KMS-11 (cell line): ENCODE results near the gene NKX2-2.
"Not testable (repeated sequence)": the region's sequence is repeated elsewhere in the genome, so short reads cannot be mapped to it uniquely, and the experiment has no call there.

ENCODE experiments used
- H2AFZ ChIP-seq: fragments of 200-600 bp; sonication (generic); 2 replicates; pipeline ENCODE4 v1.6.1; 2016; ENCODE audit warnings: antibody characterized with exemption, mixed run types, low read depth
- H3K27ac ChIP-seq: fragments of 200-600 bp; sonication (generic); 2 replicates; pipeline ENCODE4 v1.6.1; 2016; ENCODE audit warnings: mild to moderate bottlenecking, mixed run types
- H3K27me3 ChIP-seq: fragments of 200-600 bp; sonication (generic); 2 replicates; pipeline ENCODE4 v1.6.1; 2017; ENCODE audit warnings: mild to moderate bottlenecking, low read depth, mixed run types, moderate library complexity; ENCODE audit not compliant: insufficient read depth
- H3K36me3 ChIP-seq: fragments of 200-600 bp; sonication (generic); 2 replicates; pipeline ENCODE4 v1.6.1; 2017; ENCODE audit warnings: mild to moderate bottlenecking, mixed run types; ENCODE audit not compliant: insufficient read depth
- H3K4me1 ChIP-seq: fragments of 200-600 bp; sonication (generic); 2 replicates; pipeline ENCODE4 v1.6.1; 2016; ENCODE audit warnings: mild to moderate bottlenecking, low read depth, mixed run types; ENCODE audit not compliant: poor library complexity, severe bottlenecking
- H3K4me2 ChIP-seq: fragments of 200-600 bp; sonication (generic); 2 replicates; pipeline ENCODE4 v1.7.0; 2016; ENCODE audit warnings: mild to moderate bottlenecking, mixed run types
- H3K4me3 ChIP-seq: fragments of 200-600 bp; sonication (generic); IDR thresholded peaks from 2 replicates; pipeline ENCODE4 v1.6.1; 2017; ENCODE audit warnings: low read depth, low read length, mixed read lengths; ENCODE audit not compliant: insufficient read depth
- H3K79me2 ChIP-seq: fragments of 200-600 bp; sonication (generic); 2 replicates; pipeline ENCODE4 v1.6.1; 2016; ENCODE audit warnings: low read depth, mixed run types; ENCODE audit not compliant: insufficient read depth
- H3K9ac ChIP-seq: fragments of 200-600 bp; sonication (generic); 2 replicates; pipeline ENCODE4 v1.6.1; 2016; ENCODE audit warnings: mild to moderate bottlenecking, mixed run types
- H4K20me1 ChIP-seq: fragments of 200-600 bp; sonication (generic); 2 replicates; pipeline ENCODE4 v1.6.1; 2016; ENCODE audit warnings: mild to moderate bottlenecking, mixed run types; ENCODE audit not compliant: insufficient read depth
- TF ChIP-seq, protein P1 (sequence below): fragments of 200-600 bp; sonication (generic); conservative IDR thresholded peaks from 2 replicates; pipeline ENCODE4 v1.6.1; 2017; ENCODE audit warnings: low read depth, mild to moderate bottlenecking, antibody characterized with exemption, low read length, moderate library complexity, mixed read lengths

Gene NKX2-2

GRCh38 chr20:21496452-21496851 lies 17.4 kb downstream of the NKX2-2 start:
- TF ChIP-seq, protein P1, sequence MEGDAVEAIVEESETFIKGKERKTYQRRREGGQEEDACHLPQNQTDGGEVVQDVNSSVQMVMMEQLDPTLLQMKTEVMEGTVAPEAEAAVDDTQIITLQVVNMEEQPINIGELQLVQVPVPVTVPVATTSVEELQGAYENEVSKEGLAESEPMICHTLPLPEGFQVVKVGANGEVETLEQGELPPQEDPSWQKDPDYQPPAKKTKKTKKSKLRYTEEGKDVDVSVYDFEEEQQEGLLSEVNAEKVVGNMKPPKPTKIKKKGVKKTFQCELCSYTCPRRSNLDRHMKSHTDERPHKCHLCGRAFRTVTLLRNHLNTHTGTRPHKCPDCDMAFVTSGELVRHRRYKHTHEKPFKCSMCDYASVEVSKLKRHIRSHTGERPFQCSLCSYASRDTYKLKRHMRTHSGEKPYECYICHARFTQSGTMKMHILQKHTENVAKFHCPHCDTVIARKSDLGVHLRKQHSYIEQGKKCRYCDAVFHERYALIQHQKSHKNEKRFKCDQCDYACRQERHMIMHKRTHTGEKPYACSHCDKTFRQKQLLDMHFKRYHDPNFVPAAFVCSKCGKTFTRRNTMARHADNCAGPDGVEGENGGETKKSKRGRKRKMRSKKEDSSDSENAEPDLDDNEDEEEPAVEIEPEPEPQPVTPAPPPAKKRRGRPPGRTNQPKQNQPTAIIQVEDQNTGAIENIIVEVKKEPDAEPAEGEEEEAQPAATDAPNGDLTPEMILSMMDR: no peak
- Histone ChIP-seq H3K79me2 (no peaks in the 10 kb centered on the region), H3K27ac (no peak overlapping the region), H3K4me1 (no peaks in the 10 kb centered on the region), H3K4me3 (no peak overlapping the region), H3K4me2 (no peak overlapping the region), H3K27me3 (no peaks in the 10 kb centered on the region), H3K36me3 (no peaks in the 10 kb centered on the region), H3K9ac (no peak overlapping the region), H4K20me1 (no peaks in the 10 kb centered on the region), H2AFZ (no peak overlapping the region)

GRCh38 chr20:21493049-21493448 lies 20.8 kb downstream of the NKX2-2 start:
- Histone ChIP-seq H4K20me1 (no peaks in the 10 kb centered on the region), H3K9ac (no peak overlapping the region), H3K36me3 (no peaks in the 10 kb centered on the region), H3K4me2 (no peak overlapping the region), H3K79me2 (no peaks in the 10 kb centered on the region), H3K4me3 (no peak overlapping the region), H3K27me3 (no peaks in the 10 kb centered on the region), H3K4me1 (no peaks in the 10 kb centered on the region), H2AFZ (no peak overlapping the region), H3K27ac (no peak overlapping the region)
- TF ChIP-seq, protein P1: no peak

GRCh38 chr20:21490105-21490504 lies 23.8 kb downstream of the NKX2-2 start:
- H3K4me2 ChIP-seq: no peak overlapping the region
- H3K27me3 ChIP-seq: no peaks in the 10 kb centered on the region
- no peaks in the 10 kb centered on the region for H3K36me3 ChIP-seq
- no peaks in the 10 kb centered on the region for H3K79me2 ChIP-seq
- no peak overlapping the region for H3K27ac ChIP-seq
- no peak overlapping the region for H3K4me3 ChIP-seq
- TF ChIP-seq, protein P1: no peak
- H2AFZ ChIP-seq: no peak overlapping the region
- no peaks in the 10 kb centered on the region for H3K4me1 ChIP-seq
- no peaks in the 10 kb centered on the region for H4K20me1 ChIP-seq
- H3K9ac ChIP-seq: no peak overlapping the region

GRCh38 chr20:21480144-21480543 lies 33.7 kb downstream of the NKX2-2 start:
- not testable (repeated sequence) for H3K27ac ChIP-seq, H2AFZ ChIP-seq, H3K4me1 ChIP-seq, H3K9ac ChIP-seq, H4K20me1 ChIP-seq, H3K4me3 ChIP-seq, H3K27me3 ChIP-seq, H3K79me2 ChIP-seq, H3K4me2 ChIP-seq, H3K36me3 ChIP-seq

GRCh38 chr20:21465799-21466198 lies 48.1 kb downstream of the NKX2-2 start:
- Histone ChIP-seq H3K4me3 (no peak overlapping the region), H3K4me1 (no peaks in the 10 kb centered on the region), H3K79me2 (no peaks in the 10 kb centered on the region), H3K27ac (no peak overlapping the region), H3K4me2 (no peak overlapping the region), H2AFZ (no peak overlapping the region), H3K9ac (no peak overlapping the region), H3K27me3 (no peaks in the 10 kb centered on the region), H3K36me3 (no peaks in the 10 kb centered on the region), H4K20me1 (no peaks in the 10 kb centered on the region)
- TF ChIP-seq, protein P1: no peak
